GM12878 (cell line): ENCODE measurements around the gene OR13J1. TPM values are rescaled to one million over a fixed set of nuclear protein-coding genes. Genes with fewer than 3 reads are reported as not detected.

Source experiments
- ATAC-seq: fragments of 200-7000 bp; cut with Tn5 transposase; 3 replicates; pipeline ENCODE4 v1.9.1; 2020; ENCODE audit warnings: mild to moderate bottlenecking, moderate library complexity
- BruUV-seq: library from RNA; stranded (reverse); fragments of 400-500 nt; replicated peaks from 2 replicates; lab custom pipeline; 2021; lab: Mats Ljungman, UMichigan
- CTCF ChIA-PET: fragments of 300-600 bp; sonication (Branson Sonifier 250); formaldehyde crosslinking; extraction: SDS; loops from one replicate; lab custom pipeline; 2021; ENCODE audit warnings: inconsistent platforms; lab: Yijun Ruan, JAX
- POLR2A ChIA-PET: fragments of 350-600 bp; formaldehyde crosslinking; extraction: SDS; loops from one replicate; lab custom pipeline; 2021; ENCODE audit warnings: inconsistent platforms; lab: Charles Lee
- RAD21 ChIA-PET: fragments of 300-600 bp; sonication (Branson Sonifier 250); formaldehyde crosslinking; loops from one replicate; lab custom pipeline; 2023; ENCODE audit warnings: antibody characterized with exemption; ENCODE audit not compliant: unreplicated experiment; lab: Charles Lee
- SMC1A ChIA-PET: fragments of 300-600 bp; sonication (Branson Sonifier 250); formaldehyde crosslinking; loops from one replicate; lab custom pipeline; 2023; ENCODE audit not compliant: unreplicated experiment, uncharacterized antibody; lab: Charles Lee
- DNase-seq: peaks from one replicate; pipeline ENCODE4 v3.0.0-alpha.2; 2011; ENCODE audit warnings: low read depth, low spot score
- FAIRE-seq: peaks from 3 replicates; lab custom pipeline; 2011; peaks lifted over from hg19 to GRCh38; lab: Jason Lieb, UNC
- H2AFZ ChIP-seq: 2 replicates; pipeline ENCODE4 v1.6.0; 2011; ENCODE audit warnings: low read depth, low read length, control low read depth; ENCODE audit not compliant: control insufficient read depth
- H3K27ac ChIP-seq: 2 replicates; pipeline ENCODE4 v1.5.1; 2011; ENCODE audit warnings: control low read depth; ENCODE audit not compliant: control insufficient read depth, insufficient read depth
- H3K27me3 ChIP-seq, 2 experiments: replicated peaks in 1 of 2; 2 replicates each; pipeline versions ENCODE4 v1.6.0 to v1.6.1; 2011; ENCODE audit warnings: low read length in 1 of 2; ENCODE audit not compliant: control insufficient read depth in 2 of 2, insufficient read depth in 2 of 2
- H3K36me3 ChIP-seq, 2 experiments: 2 replicates each; pipeline ENCODE4 v1.5.1; 2011; ENCODE audit warnings: low read length in 1 of 2; ENCODE audit not compliant: control insufficient read depth in 2 of 2, insufficient read depth in 2 of 2
- H3K4me1 ChIP-seq: 2 replicates; pipeline ENCODE4 v1.6.1; 2011; ENCODE audit warnings: mild to moderate bottlenecking, low read length, moderate library complexity, mixed read lengths; ENCODE audit not compliant: control insufficient read depth, insufficient read depth
- H3K4me2 ChIP-seq: 2 replicates; pipeline ENCODE4 v1.6.0; 2011; ENCODE audit warnings: control low read depth; ENCODE audit not compliant: control insufficient read depth, insufficient read depth
- H3K4me3 ChIP-seq: fragments of 200-600 bp; sonication (generic); 2 replicates; pipeline ENCODE4 v1.5.1; 2016
- H3K79me2 ChIP-seq: 2 replicates; pipeline ENCODE4 v1.6.0; 2011; ENCODE audit warnings: low read length; ENCODE audit not compliant: control insufficient read depth, insufficient read depth
- H3K9ac ChIP-seq: 2 replicates; pipeline ENCODE4 v1.8.0; 2011; ENCODE audit warnings: low read length, control low read depth, mixed read lengths; ENCODE audit not compliant: control insufficient read depth, insufficient read depth
- H3K9me3 ChIP-seq: replicated peaks from 3 replicates; pipeline ENCODE4 v1.5.1; 2011; ENCODE audit warnings: mild to moderate bottlenecking, low read length; ENCODE audit not compliant: control insufficient read depth, insufficient read depth
- H4K20me1 ChIP-seq: 2 replicates; pipeline ENCODE4 v1.6.0; 2011; ENCODE audit not compliant: control insufficient read depth, insufficient read depth
- CBX3 ChIP-seq: fragments of 200-600 bp; sonication (generic); IDR thresholded peaks from 2 replicates; pipeline ENCODE4 v1.6.1; 2016; ENCODE audit warnings: low read depth, borderline replicate concordance
- JUNB ChIP-seq: IDR thresholded peaks from 2 replicates; pipeline ENCODE4 v1.6.1; 2016; ENCODE audit warnings: antibody characterized with exemption, mild to moderate bottlenecking
- KAT2A ChIP-seq: conservative IDR thresholded peaks from 2 replicates; pipeline ENCODE4 v1.6.1; 2011; ENCODE audit warnings: low read depth, low read length; ENCODE audit not compliant: control insufficient read depth
- RBBP5 ChIP-seq: fragments of 200-600 bp; sonication (generic); conservative IDR thresholded peaks from 2 replicates; pipeline ENCODE4 v1.6.1; 2016
- RELA ChIP-seq: fragments of 450-650 bp; IDR thresholded peaks from 2 replicates; pipeline ENCODE4 v1.8.0; 2014; ENCODE audit warnings: borderline replicate concordance; ENCODE audit not compliant: partially characterized antibody
- ZNF24 ChIP-seq: fragments of 450-650 bp; IDR thresholded peaks from 2 replicates; pipeline ENCODE4 v1.6.1; 2017; ENCODE audit warnings: antibody characterized with exemption, mild to moderate bottlenecking
- ZNF384 ChIP-seq: IDR thresholded peaks from 2 replicates; pipeline ENCODE4 v1.6.1; 2012; ENCODE audit warnings: low read depth, mild to moderate bottlenecking, low read length, improper control_type of control experiment, borderline replicate concordance
- WGBS: methylation state at CpG from one replicate; pipeline ENCODE4 v1.1.6; 2016; ENCODE audit warnings: low lambda C conversion rate; ENCODE audit not compliant: insufficient replicate concordance, insufficient coverage; ENCODE audit errors: missing lambda C conversion rate; 5-methylcytosine and 5-hydroxymethylcytosine counted together
- in situ Hi-C: fragments of 300-500 bp; cut with MboI; formaldehyde crosslinking; loops from 9 replicates; pipeline ENCODE4 v1.14.3; 2018; ENCODE audit warnings: mixed read lengths
- intact Hi-C: fragments of 100-400 bp; cut with micrococcal nuclease; formaldehyde crosslinking; loops from one replicate; pipeline ENCODE4 v1.14.2; 2022; ENCODE audit not compliant: unreplicated experiment
- polyA plus RNA-seq, 11 experiments: library from polyadenylated mRNA; depleted of rRNA in 4 of 11; unstranded in 6 of 11; stranded (reverse) in 5 of 11; fragments of >200 nt; fragmentation: Nextera tagmentation in 4 of 11; fragmentation: Illumina TruSeq in 1 of 11; extraction: Ambion mirVana in 4 of 11; extraction: Trizol in 1 of 11; gene quantifications; 1 replicate in 1 of 11; 2 replicates in 10 of 11; pipeline versions ENCODE4 v1.2.1 to v1.2.3, GENCODE V29; 2011 to 2016; ENCODE audit warnings: inconsistent platforms in 2 of 11, missing spikeins in 2 of 11, low read depth in 1 of 11
- total RNA-seq, 4 experiments: library from RNA; depleted of rRNA in 3 of 4; stranded (reverse); fragments of >200 nt in 3 of 4; fragmentation: Illumina TruSeq in 1 of 4; extraction: Trizol in 1 of 4; gene quantifications; 2 replicates each; pipeline versions ENCODE4 v1.2.1 to v1.2.3, GENCODE V29; 2013 to 2021
- TF ChIP-seq, protein P1 (sequence below): fragments of 450-650 bp; IDR thresholded peaks from 2 replicates; pipeline ENCODE4 v1.6.1; 2017; ENCODE audit warnings: mild to moderate bottlenecking
- TF ChIP-seq, protein P2 (sequence below): fragments of 450-650 bp; IDR thresholded peaks from 2 replicates; pipeline ENCODE4 v1.6.1; 2017; ENCODE audit warnings: borderline replicate concordance
- TF ChIP-seq, protein P3 (sequence below): IDR thresholded peaks from 2 replicates; pipeline ENCODE4 v1.6.1; 2012; ENCODE audit warnings: mild to moderate bottlenecking, low read depth, low read length
- TF ChIP-seq, protein P4 (sequence below): IDR thresholded peaks from 2 replicates; pipeline ENCODE4 v1.6.1; 2012; ENCODE audit warnings: low read depth, low read length, improper control_type of control experiment
- TF ChIP-seq, protein P5 (sequence below): fragments of 450-650 bp; formaldehyde crosslinking; IDR thresholded peaks from 2 replicates; pipeline ENCODE4 v1.5.0; 2022; ENCODE audit warnings: mild to moderate bottlenecking, missing genetic modification characterization

Gene OR13J1
- total and polyA plus RNA-seq, 10 of the 15 experiments (the other 5 are each of a cell fraction or from before 2014, with no cell fraction given): not detected

GRCh38 chr9:35841645-35841900 is 28.6 kb downstream of the OR13J1 start:
- intact Hi-C loops (no loop called here), in situ Hi-C loops (no loop called here)
- BruUV-seq: no TSS peak
- Histone ChIP-seq H2AFZ (no peak overlapping the region), H3K27me3 (no peaks in the 10 kb centered on the region), H3K9me3 (no peaks in the 10 kb centered on the region), H3K4me3 (no peak overlapping the region), H3K36me3 (no peaks in the 10 kb centered on the region), H3K79me2 (no peaks in the 10 kb centered on the region), H3K4me1 (peaks cover 61% of the 10 kb centered on the region), H3K9ac (no peak overlapping the region), H4K20me1 (no peaks in the 10 kb centered on the region), H3K4me2 (no peak overlapping the region), H3K27ac (no peak overlapping the region)
- ChIA-PET POLR2A (interaction anchor here (1.8 to 8.0 kb wide), 2 partner anchors 8 to 29 kb away, joined by 8 to 80 read pairs; partner anchors contain the start of gene SPAG8), RAD21 (interaction anchor here (4.7 kb wide), 1 partner anchor 8 kb away, joined by 41 read pairs; no protein-coding TSS in a partner anchor), SMC1A (interaction anchor here (1.2 to 7.9 kb wide), 2 partner anchors 7 to 183 kb away, joined by 3 to 118 read pairs; no protein-coding TSS in a partner anchor), CTCF (interaction anchor here (1.5 to 5.4 kb wide), 3 partner anchors 8 to 15 kb away, joined by 4 to 49 read pairs (median 10); partner anchors contain the start of genes FAM221B and TMEM8B)
- DNase-seq: no peak
- no peak for FAIRE-seq
- 98% methylated on average over 5 of the region's 5 CpGs for WGBS
- ATAC-seq: no peak
- TF ChIP-seq, protein P1, sequence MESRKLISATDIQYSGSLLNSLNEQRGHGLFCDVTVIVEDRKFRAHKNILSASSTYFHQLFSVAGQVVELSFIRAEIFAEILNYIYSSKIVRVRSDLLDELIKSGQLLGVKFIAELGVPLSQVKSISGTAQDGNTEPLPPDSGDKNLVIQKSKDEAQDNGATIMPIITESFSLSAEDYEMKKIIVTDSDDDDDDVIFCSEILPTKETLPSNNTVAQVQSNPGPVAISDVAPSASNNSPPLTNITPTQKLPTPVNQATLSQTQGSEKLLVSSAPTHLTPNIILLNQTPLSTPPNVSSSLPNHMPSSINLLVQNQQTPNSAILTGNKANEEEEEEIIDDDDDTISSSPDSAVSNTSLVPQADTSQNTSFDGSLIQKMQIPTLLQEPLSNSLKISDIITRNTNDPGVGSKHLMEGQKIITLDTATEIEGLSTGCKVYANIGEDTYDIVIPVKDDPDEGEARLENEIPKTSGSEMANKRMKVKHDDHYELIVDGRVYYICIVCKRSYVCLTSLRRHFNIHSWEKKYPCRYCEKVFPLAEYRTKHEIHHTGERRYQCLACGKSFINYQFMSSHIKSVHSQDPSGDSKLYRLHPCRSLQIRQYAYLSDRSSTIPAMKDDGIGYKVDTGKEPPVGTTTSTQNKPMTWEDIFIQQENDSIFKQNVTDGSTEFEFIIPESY: no peak
- TF ChIP-seq, protein P2, sequence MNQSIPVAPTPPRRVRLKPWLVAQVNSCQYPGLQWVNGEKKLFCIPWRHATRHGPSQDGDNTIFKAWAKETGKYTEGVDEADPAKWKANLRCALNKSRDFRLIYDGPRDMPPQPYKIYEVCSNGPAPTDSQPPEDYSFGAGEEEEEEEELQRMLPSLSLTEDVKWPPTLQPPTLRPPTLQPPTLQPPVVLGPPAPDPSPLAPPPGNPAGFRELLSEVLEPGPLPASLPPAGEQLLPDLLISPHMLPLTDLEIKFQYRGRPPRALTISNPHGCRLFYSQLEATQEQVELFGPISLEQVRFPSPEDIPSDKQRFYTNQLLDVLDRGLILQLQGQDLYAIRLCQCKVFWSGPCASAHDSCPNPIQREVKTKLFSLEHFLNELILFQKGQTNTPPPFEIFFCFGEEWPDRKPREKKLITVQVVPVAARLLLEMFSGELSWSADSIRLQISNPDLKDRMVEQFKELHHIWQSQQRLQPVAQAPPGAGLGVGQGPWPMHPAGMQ: no peak
- TF ChIP-seq RELA (no peak), JUNB (no peak), RBBP5 (no peak), KAT2A (no peak), ZNF24 (no peak), ZNF384 (no peak), CBX3 (no peak)
- TF ChIP-seq, protein P3, sequence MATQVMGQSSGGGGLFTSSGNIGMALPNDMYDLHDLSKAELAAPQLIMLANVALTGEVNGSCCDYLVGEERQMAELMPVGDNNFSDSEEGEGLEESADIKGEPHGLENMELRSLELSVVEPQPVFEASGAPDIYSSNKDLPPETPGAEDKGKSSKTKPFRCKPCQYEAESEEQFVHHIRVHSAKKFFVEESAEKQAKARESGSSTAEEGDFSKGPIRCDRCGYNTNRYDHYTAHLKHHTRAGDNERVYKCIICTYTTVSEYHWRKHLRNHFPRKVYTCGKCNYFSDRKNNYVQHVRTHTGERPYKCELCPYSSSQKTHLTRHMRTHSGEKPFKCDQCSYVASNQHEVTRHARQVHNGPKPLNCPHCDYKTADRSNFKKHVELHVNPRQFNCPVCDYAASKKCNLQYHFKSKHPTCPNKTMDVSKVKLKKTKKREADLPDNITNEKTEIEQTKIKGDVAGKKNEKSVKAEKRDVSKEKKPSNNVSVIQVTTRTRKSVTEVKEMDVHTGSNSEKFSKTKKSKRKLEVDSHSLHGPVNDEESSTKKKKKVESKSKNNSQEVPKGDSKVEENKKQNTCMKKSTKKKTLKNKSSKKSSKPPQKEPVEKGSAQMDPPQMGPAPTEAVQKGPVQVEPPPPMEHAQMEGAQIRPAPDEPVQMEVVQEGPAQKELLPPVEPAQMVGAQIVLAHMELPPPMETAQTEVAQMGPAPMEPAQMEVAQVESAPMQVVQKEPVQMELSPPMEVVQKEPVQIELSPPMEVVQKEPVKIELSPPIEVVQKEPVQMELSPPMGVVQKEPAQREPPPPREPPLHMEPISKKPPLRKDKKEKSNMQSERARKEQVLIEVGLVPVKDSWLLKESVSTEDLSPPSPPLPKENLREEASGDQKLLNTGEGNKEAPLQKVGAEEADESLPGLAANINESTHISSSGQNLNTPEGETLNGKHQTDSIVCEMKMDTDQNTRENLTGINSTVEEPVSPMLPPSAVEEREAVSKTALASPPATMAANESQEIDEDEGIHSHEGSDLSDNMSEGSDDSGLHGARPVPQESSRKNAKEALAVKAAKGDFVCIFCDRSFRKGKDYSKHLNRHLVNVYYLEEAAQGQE: no peak
- TF ChIP-seq, protein P4, sequence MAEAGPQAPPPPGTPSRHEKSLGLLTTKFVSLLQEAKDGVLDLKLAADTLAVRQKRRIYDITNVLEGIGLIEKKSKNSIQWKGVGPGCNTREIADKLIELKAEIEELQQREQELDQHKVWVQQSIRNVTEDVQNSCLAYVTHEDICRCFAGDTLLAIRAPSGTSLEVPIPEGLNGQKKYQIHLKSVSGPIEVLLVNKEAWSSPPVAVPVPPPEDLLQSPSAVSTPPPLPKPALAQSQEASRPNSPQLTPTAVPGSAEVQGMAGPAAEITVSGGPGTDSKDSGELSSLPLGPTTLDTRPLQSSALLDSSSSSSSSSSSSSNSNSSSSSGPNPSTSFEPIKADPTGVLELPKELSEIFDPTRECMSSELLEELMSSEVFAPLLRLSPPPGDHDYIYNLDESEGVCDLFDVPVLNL: no peak
- TF ChIP-seq, protein P5, sequence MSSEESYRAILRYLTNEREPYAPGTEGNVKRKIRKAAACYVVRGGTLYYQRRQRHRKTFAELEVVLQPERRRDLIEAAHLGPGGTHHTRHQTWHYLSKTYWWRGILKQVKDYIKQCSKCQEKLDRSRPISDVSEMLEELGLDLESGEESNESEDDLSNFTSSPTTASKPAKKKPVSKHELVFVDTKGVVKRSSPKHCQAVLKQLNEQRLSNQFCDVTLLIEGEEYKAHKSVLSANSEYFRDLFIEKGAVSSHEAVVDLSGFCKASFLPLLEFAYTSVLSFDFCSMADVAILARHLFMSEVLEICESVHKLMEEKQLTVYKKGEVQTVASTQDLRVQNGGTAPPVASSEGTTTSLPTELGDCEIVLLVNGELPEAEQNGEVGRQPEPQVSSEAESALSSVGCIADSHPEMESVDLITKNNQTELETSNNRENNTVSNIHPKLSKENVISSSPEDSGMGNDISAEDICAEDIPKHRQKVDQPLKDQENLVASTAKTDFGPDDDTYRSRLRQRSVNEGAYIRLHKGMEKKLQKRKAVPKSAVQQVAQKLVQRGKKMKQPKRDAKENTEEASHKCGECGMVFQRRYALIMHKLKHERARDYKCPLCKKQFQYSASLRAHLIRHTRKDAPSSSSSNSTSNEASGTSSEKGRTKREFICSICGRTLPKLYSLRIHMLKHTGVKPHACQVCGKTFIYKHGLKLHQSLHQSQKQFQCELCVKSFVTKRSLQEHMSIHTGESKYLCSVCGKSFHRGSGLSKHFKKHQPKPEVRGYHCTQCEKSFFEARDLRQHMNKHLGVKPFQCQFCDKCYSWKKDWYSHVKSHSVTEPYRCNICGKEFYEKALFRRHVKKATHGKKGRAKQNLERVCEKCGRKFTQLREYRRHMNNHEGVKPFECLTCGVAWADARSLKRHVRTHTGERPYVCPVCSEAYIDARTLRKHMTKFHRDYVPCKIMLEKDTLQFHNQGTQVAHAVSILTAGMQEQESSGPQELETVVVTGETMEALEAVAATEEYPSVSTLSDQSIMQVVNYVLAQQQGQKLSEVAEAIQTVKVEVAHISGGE: no peak
